ENCODE data around the gene MYT1. TPM values are rescaled to one million over a fixed set of nuclear protein-coding genes. Genes with fewer than 3 reads are reported as not detected.
A peak's percentile ranks its signal among the peaks of the same experiment; 100 is the strongest.

MYT1 gene
- polyA plus RNA-seq, 4 donors, result 0.63 to 0.77 TPM; not detected in 2

GRCh38 chr20:64143018-64143801 is 21.0 kb upstream of the MYT1 start:
- Histone ChIP-seq H3K4me1 (ENCODE audit: control insufficient read depth in 3 of 3, insufficient read depth in 2 of 3, low read depth in 1 of 3, low read length in 2 of 3) (peaks cover 0 to 13% (median 0%) of the 10 kb centered on the region in 3 donors), H3K9me3 (ENCODE audit: control insufficient read depth in 2 of 2, insufficient read depth in 1 of 2, low read depth in 1 of 2, low read length in 1 of 2) (peaks cover 4 to 16% of the 10 kb centered on the region in 2 donors), H3K36me3 (ENCODE audit: control insufficient read depth in 3 of 3, insufficient read depth in 2 of 3, low read depth in 1 of 3, low read length in 3 of 3) (no peaks in the 10 kb centered on the region), H3K4me3 (ENCODE audit: low read depth in 1 of 3, low read length in 3 of 3) (no peak overlapping the region), H3K27me3 (ENCODE audit: control insufficient read depth in 3 of 3, insufficient read depth in 3 of 3, low read length in 3 of 3) (no peaks in the 10 kb centered on the region), H3K27ac (ENCODE audit: low read depth in 1 of 3, low read length in 2 of 3) (no peak overlapping the region)
- no peak for FAIRE-seq
- DNase-seq, result no peak
- 81 to 89% (median 83%) methylated on average over 14 of the region's 14 CpGs for WGBS, 3 donors

GRCh38 chr20:64144144-64144912 is 19.9 kb upstream of the MYT1 start:
- H3K9me3 ChIP-seq (ENCODE audit: control insufficient read depth in 2 of 2, insufficient read depth in 1 of 2, low read depth in 1 of 2, low read length in 1 of 2), result peaks cover 4 to 16% of the 10 kb centered on the region in 2 donors
- no peak overlapping the region for H3K27ac ChIP-seq (ENCODE audit: low read depth in 1 of 3, low read length in 2 of 3)
- no peaks in the 10 kb centered on the region for H3K27me3 ChIP-seq (ENCODE audit: control insufficient read depth in 3 of 3, insufficient read depth in 3 of 3, low read length in 3 of 3)
- H3K36me3 ChIP-seq (ENCODE audit: control insufficient read depth in 3 of 3, insufficient read depth in 2 of 3, low read depth in 1 of 3, low read length in 3 of 3), result no peaks in the 10 kb centered on the region
- peaks cover 0 to 13% (median 0%) of the 10 kb centered on the region in 3 donors for H3K4me1 ChIP-seq (ENCODE audit: control insufficient read depth in 3 of 3, insufficient read depth in 2 of 3, low read depth in 1 of 3, low read length in 2 of 3)
- no peak overlapping the region for H3K4me3 ChIP-seq (ENCODE audit: low read depth in 1 of 3, low read length in 3 of 3)
- 89 to 94% (median 91%) methylated on average over 8 of the region's 8 CpGs for WGBS, 3 donors
- DNase-seq, result no peak
- FAIRE-seq, result no peak

- Histone ChIP-seq H3K4me3 (ENCODE audit: low read depth in 1 of 3, low read length in 3 of 3) (no peak overlapping the region), H3K9me3 (ENCODE audit: control insufficient read depth in 2 of 2, insufficient read depth in 1 of 2, low read depth in 1 of 2, low read length in 1 of 2) (peaks cover 4 to 16% of the 10 kb centered on the region in 2 donors), H3K4me1 (ENCODE audit: control insufficient read depth in 3 of 3, insufficient read depth in 2 of 3, low read depth in 1 of 3, low read length in 2 of 3) (peaks cover 0 to 7% (median 0%) of the 10 kb centered on the region in 3 donors), H3K27ac (ENCODE audit: low read depth in 1 of 3, low read length in 2 of 3) (no peak overlapping the region), H3K27me3 (ENCODE audit: control insufficient read depth in 3 of 3, insufficient read depth in 3 of 3, low read length in 3 of 3) (no peaks in the 10 kb centered on the region), H3K36me3 (ENCODE audit: control insufficient read depth in 3 of 3, insufficient read depth in 2 of 3, low read depth in 1 of 3, low read length in 3 of 3) (no peaks in the 10 kb centered on the region)
- DNase-seq, result no peak
- 89 to 91% (median 90%) methylated on average over 17 of the region's 17 CpGs for WGBS, 3 donors
- no peak for FAIRE-seq
Observed at GRCh38 chr20:64145458-64146300, 18.6 kb upstream of the MYT1 start.

- no peaks in the 10 kb centered on the region for H3K36me3 ChIP-seq (ENCODE audit: control insufficient read depth in 3 of 3, insufficient read depth in 2 of 3, low read depth in 1 of 3, low read length in 3 of 3)
- H3K9me3 ChIP-seq (ENCODE audit: control insufficient read depth in 2 of 2, insufficient read depth in 1 of 2, low read depth in 1 of 2, low read length in 1 of 2), result peaks cover 4 to 16% of the 10 kb centered on the region in 2 donors
- FAIRE-seq, result no peak
- H3K27ac ChIP-seq (ENCODE audit: low read depth in 1 of 3, low read length in 2 of 3), result peak overlapping the region in 1 of 3 donors; percentile 38
- H3K27me3 ChIP-seq (ENCODE audit: control insufficient read depth in 3 of 3, insufficient read depth in 3 of 3, low read length in 3 of 3), result no peaks in the 10 kb centered on the region
- no peak overlapping the region for H3K4me3 ChIP-seq (ENCODE audit: low read depth in 1 of 3, low read length in 3 of 3)
- H3K4me1 ChIP-seq (ENCODE audit: control insufficient read depth in 3 of 3, insufficient read depth in 2 of 3, low read depth in 1 of 3, low read length in 2 of 3), result peaks cover 0 to under 1% (median 0%) of the 10 kb centered on the region in 3 donors
- 69 to 85% (median 74%) methylated on average over 7 of the region's 7 CpGs for WGBS, 3 donors
- DNase-seq, result no peak
Observed at GRCh38 chr20:64146301-64146935, 17.8 kb upstream of the MYT1 start.

GRCh38 chr20:64146936-64147477 is 17.2 kb upstream of the MYT1 start:
- no peaks in the 10 kb centered on the region for H3K27me3 ChIP-seq (ENCODE audit: control insufficient read depth in 3 of 3, insufficient read depth in 3 of 3, low read length in 3 of 3)
- WGBS, 3 donors, result 74 to 78% (median 76%) methylated on average over 9 to 12 of the region's 12 CpGs

GRCh38 chr20:64148581-64148980 is 15.7 kb upstream of the MYT1 start:
- Histone ChIP-seq H3K4me1 (ENCODE audit: control insufficient read depth in 3 of 3, insufficient read depth in 2 of 3, low read depth in 1 of 3, low read length in 2 of 3) (no peaks in the 10 kb centered on the region), H3K27ac (ENCODE audit: low read depth in 1 of 3, low read length in 2 of 3) (no peak overlapping the region), H3K36me3 (ENCODE audit: control insufficient read depth in 3 of 3, insufficient read depth in 2 of 3, low read depth in 1 of 3, low read length in 3 of 3) (no peaks in the 10 kb centered on the region), H3K27me3 (ENCODE audit: control insufficient read depth in 3 of 3, insufficient read depth in 3 of 3, low read length in 3 of 3) (no peaks in the 10 kb centered on the region), H3K9me3 (ENCODE audit: control insufficient read depth in 2 of 2, insufficient read depth in 1 of 2, low read depth in 1 of 2, low read length in 1 of 2) (peaks cover 4 to 16% of the 10 kb centered on the region in 2 donors), H3K4me3 (ENCODE audit: low read depth in 1 of 3, low read length in 3 of 3) (no peak overlapping the region)
- DNase-seq (no peak), FAIRE-seq (no peak)
- WGBS, 3 donors, result 72 to 81% (median 81%) methylated on average over 5 of the region's 5 CpGs

More at GRCh38 chr20:64146936-64147477, 17.2 kb upstream of the MYT1 start:
- Histone ChIP-seq H3K4me1 (ENCODE audit: control insufficient read depth in 3 of 3, insufficient read depth in 2 of 3, low read depth in 1 of 3, low read length in 2 of 3) (no peaks in the 10 kb centered on the region), H3K36me3 (ENCODE audit: control insufficient read depth in 3 of 3, insufficient read depth in 2 of 3, low read depth in 1 of 3, low read length in 3 of 3) (no peaks in the 10 kb centered on the region), H3K4me3 (ENCODE audit: low read depth in 1 of 3, low read length in 3 of 3) (no peak overlapping the region), H3K9me3 (ENCODE audit: control insufficient read depth in 2 of 2, insufficient read depth in 1 of 2, low read depth in 1 of 2, low read length in 1 of 2) (peaks cover 4 to 16% of the 10 kb centered on the region in 2 donors), H3K27ac (ENCODE audit: low read depth in 1 of 3, low read length in 2 of 3) (peak overlapping the region in 1 of 3 donors; percentile 38)
- FAIRE-seq, result no peak
- no peak for DNase-seq

GRCh38 chr20:64149141-64149540 is 15.1 kb upstream of the MYT1 start:
- Histone ChIP-seq H3K27me3 (ENCODE audit: control insufficient read depth in 3 of 3, insufficient read depth in 3 of 3, low read length in 3 of 3) (no peaks in the 10 kb centered on the region), H3K36me3 (ENCODE audit: control insufficient read depth in 3 of 3, insufficient read depth in 2 of 3, low read depth in 1 of 3, low read length in 3 of 3) (no peaks in the 10 kb centered on the region), H3K4me1 (ENCODE audit: control insufficient read depth in 3 of 3, insufficient read depth in 2 of 3, low read depth in 1 of 3, low read length in 2 of 3) (no peaks in the 10 kb centered on the region), H3K27ac (ENCODE audit: low read depth in 1 of 3, low read length in 2 of 3) (no peak overlapping the region), H3K4me3 (ENCODE audit: low read depth in 1 of 3, low read length in 3 of 3) (no peak overlapping the region), H3K9me3 (ENCODE audit: control insufficient read depth in 2 of 2, insufficient read depth in 1 of 2, low read depth in 1 of 2, low read length in 1 of 2) (peaks cover 4 to 16% of the 10 kb centered on the region in 2 donors)
- FAIRE-seq, result no peak
- whole genome bisulfite sequencing, 3 donors, result 81 to 91% (median 84%) methylated on average over 7 of the region's 7 CpGs
- DNase-seq, result no peak

Measured in small intestine (tissue), 7 donors.